Peyer's patch (tissue), 4 donors: ENCODE measurements around the gene SNRNP70.

Source experiments
- CTCF ChIP-seq, 6 experiments: fragments of 450-650 bp in 4 of 6; fragments of 200-600 bp in 2 of 6; sonication (generic) in 1 of 6; IDR thresholded peaks; one replicate each; pipeline ENCODE4 v1.5.1; 2017 to 2019; ENCODE audit warnings: antibody characterized with exemption in 6 of 6, mild to moderate bottlenecking in 3 of 6, moderate library complexity in 1 of 6
- POLR2A ChIP-seq, 2 donors: fragments of 450-650 bp; IDR thresholded peaks; one replicate each; pipeline ENCODE4 v1.5.1; 2017; ENCODE audit warnings: antibody characterized with exemption in 2 of 2, mild to moderate bottlenecking in 2 of 2, moderate library complexity in 2 of 2

GRCh38 chr19:49061445-49061844 is 23.8 kb upstream of the SNRNP70 start:
- no peak for TF ChIP-seq CTCF (IDR thresholded peaks at IDR 0.05)
- no peak for TF ChIP-seq POLR2A (IDR thresholded peaks at IDR 0.05)
